ENCODE measurements around the gene MAOA. TPM values are rescaled to one million over a fixed set of nuclear protein-coding genes. Genes with fewer than 3 reads are reported as not detected.
"Not testable (repeated sequence)": the region's sequence is repeated elsewhere in the genome, so short reads cannot be mapped to it uniquely, and the experiment has no call there.

MAOA gene
- total RNA-seq, 1 experiment from 2014 or later, result 6.3 TPM

DNA sequence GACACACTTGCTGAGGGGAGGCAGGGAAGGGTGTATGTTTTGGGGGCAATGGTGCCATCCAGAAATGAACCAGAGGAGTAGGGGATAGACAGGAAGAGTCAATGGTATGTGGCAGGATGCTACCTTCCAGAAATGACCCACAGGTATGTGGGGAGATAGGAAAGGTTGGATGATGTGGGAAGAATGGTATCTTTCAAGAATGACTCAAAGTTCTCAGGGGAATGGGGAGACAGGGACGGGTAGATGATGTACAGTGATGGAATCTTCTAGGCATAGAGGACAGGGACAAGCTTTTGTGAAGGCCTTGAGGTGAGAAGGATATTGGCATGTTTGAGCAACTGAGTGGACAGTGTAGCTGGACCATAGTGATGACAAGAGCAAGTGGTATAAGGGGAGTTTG is 64.9 kb downstream of the MAOA start:
- Histone ChIP-seq H3K27ac (ENCODE audit: low read length) (no peak overlapping the region), H3K9me3 (ENCODE audit: low read length) (no peaks in the 10 kb centered on the region), H3K4me1 (ENCODE audit: insufficient read depth, low read length) (no peaks in the 10 kb centered on the region; the same call in 1 of the 2 replicates), H3F3A (ENCODE audit: low read length, unreplicated experiment) (no peaks in the 10 kb centered on the region), H3K36me3 (ENCODE audit: low read depth, low read length) (no peaks in the 10 kb centered on the region), H2AFZ (ENCODE audit: low read length) (no peak overlapping the region), H3K9ac (ENCODE audit: low read length) (no peak overlapping the region), H4K20me1 (ENCODE audit: low read length) (no peaks in the 10 kb centered on the region), H3K9me2 (replicated peaks; ENCODE audit: low read length) (no peaks in the 10 kb centered on the region), H3K4me3 (ENCODE audit: low read length) (no peak overlapping the region), H3K79me2 (ENCODE audit: low read length) (no peaks in the 10 kb centered on the region), H3K27me3 (ENCODE audit: low read length) (no peaks in the 10 kb centered on the region), H3K4me2 (ENCODE audit: low read length) (no peak overlapping the region)
- ATAC-seq (no peak), DNase-seq (no peak)
- CTCF ChIA-PET, result no interaction called here
- POLR2A ChIA-PET (ENCODE audit: unreplicated experiment), result no interaction called here
- TF ChIP-seq CTCF (conservative IDR thresholded peaks at IDR 0.05; ENCODE audit: low read depth, low read length), result no peak
- TF ChIP-seq EZH2phosphoT487 (IDR thresholded peaks at IDR 0.05; ENCODE audit: borderline replicate concordance, low read length), result no peak
- TF ChIP-seq EZH2 (IDR thresholded peaks at IDR 0.05; ENCODE audit: low read length, unreplicated experiment), result no peak
- intact Hi-C loops (cut with micrococcal nuclease), result no loop called here
- no TSS peak for BruUV-seq (replicated peaks)

GRCh38 chrX:43725227-43725626 is 69.1 kb downstream of the MAOA start:
- DNase-seq; ATAC-seq; H3K9me2 ChIP-seq (replicated peaks; ENCODE audit: low read length); POLR2A ChIA-PET (ENCODE audit: unreplicated experiment); H3K79me2 ChIP-seq (ENCODE audit: low read length); H4K20me1 ChIP-seq (ENCODE audit: low read length); CTCF ChIA-PET; H3F3A ChIP-seq (ENCODE audit: low read length, unreplicated experiment); H3K27ac ChIP-seq (ENCODE audit: low read length); H3K9ac ChIP-seq (ENCODE audit: low read length); intact Hi-C loops (cut with micrococcal nuclease); BruUV-seq (replicated peaks); H3K4me3 ChIP-seq (ENCODE audit: low read length); H3K27me3 ChIP-seq (ENCODE audit: low read length); H2AFZ ChIP-seq (ENCODE audit: low read length); H3K36me3 ChIP-seq (ENCODE audit: low read depth, low read length); H3K4me1 ChIP-seq (ENCODE audit: insufficient read depth, low read length); H3K4me2 ChIP-seq (ENCODE audit: low read length); H3K9me3 ChIP-seq (ENCODE audit: low read length): not testable (repeated sequence)

DNA sequence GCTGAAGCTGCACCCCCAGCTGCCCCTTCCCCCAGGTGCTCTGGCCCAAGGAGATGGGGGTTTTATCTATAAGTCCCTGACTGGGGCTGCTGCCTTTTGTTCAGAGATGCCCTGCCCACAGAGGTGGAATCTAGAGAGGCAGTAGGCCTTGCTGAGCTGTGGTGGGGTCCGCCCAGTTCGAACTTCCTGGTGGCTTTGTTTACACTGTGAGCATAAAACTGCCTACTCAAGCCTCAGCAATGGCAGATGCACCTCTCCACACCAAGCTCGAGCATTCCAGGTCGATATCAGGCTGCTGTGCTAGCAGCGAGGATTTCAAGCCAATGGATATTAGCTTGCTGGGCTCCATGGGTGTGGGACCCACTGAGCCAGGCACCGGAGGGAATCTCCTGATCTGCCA is 71.2 kb downstream of the MAOA start:
- H3K4me3 ChIP-seq (ENCODE audit: low read length); H3K27ac ChIP-seq (ENCODE audit: low read length); DNase-seq; H4K20me1 ChIP-seq (ENCODE audit: low read length); H3K79me2 ChIP-seq (ENCODE audit: low read length); H3K9me3 ChIP-seq (ENCODE audit: low read length); BruUV-seq (replicated peaks); H3K36me3 ChIP-seq (ENCODE audit: low read depth, low read length); H3K4me1 ChIP-seq (ENCODE audit: insufficient read depth, low read length); H2AFZ ChIP-seq (ENCODE audit: low read length); H3K9ac ChIP-seq (ENCODE audit: low read length); intact Hi-C loops (cut with micrococcal nuclease); ATAC-seq; H3K9me2 ChIP-seq (replicated peaks; ENCODE audit: low read length); H3K4me2 ChIP-seq (ENCODE audit: low read length); H3F3A ChIP-seq (ENCODE audit: low read length, unreplicated experiment); H3K27me3 ChIP-seq (ENCODE audit: low read length); POLR2A ChIA-PET (ENCODE audit: unreplicated experiment); CTCF ChIA-PET: not testable (repeated sequence)

- DNase-seq (no peak), ATAC-seq (no peak)
- ChIA-PET CTCF (interaction anchor here (0.6 kb wide), 1 partner anchor 48 kb away, joined by 4 read pairs; no protein-coding TSS in a partner anchor), POLR2A (ENCODE audit: unreplicated experiment) (no interaction called here)
- Histone ChIP-seq H3K9me2 (replicated peaks; ENCODE audit: low read length) (no peaks in the 10 kb centered on the region), H2AFZ (ENCODE audit: low read length) (no peak overlapping the region), H3K4me1 (ENCODE audit: insufficient read depth, low read length) (no peaks in the 10 kb centered on the region), H3K27me3 (ENCODE audit: low read length) (no peaks in the 10 kb centered on the region), H3F3A (ENCODE audit: low read length, unreplicated experiment) (no peaks in the 10 kb centered on the region), H3K79me2 (ENCODE audit: low read length) (no peaks in the 10 kb centered on the region), H3K9me3 (ENCODE audit: low read length) (no peaks in the 10 kb centered on the region), H3K27ac (ENCODE audit: low read length) (no peak overlapping the region), H3K36me3 (ENCODE audit: low read depth, low read length) (no peaks in the 10 kb centered on the region), H3K4me2 (ENCODE audit: low read length) (no peak overlapping the region), H3K4me3 (ENCODE audit: low read length) (no peak overlapping the region), H4K20me1 (ENCODE audit: low read length) (no peaks in the 10 kb centered on the region), H3K9ac (ENCODE audit: low read length) (no peak overlapping the region)
- BruUV-seq (replicated peaks), result no TSS peak
- TF ChIP-seq EZH2phosphoT487 (IDR thresholded peaks at IDR 0.05; ENCODE audit: borderline replicate concordance, low read length), result no peak
- no peak for TF ChIP-seq EZH2 (IDR thresholded peaks at IDR 0.05; ENCODE audit: low read length, unreplicated experiment)
- no peak for TF ChIP-seq CTCF (conservative IDR thresholded peaks at IDR 0.05; ENCODE audit: low read depth, low read length)
- intact Hi-C loops (cut with micrococcal nuclease), result no loop called here
Observed at GRCh38 chrX:43728002-43728401, 71.9 kb downstream of the MAOA start.
